HG03045 (cell line): ENCODE measurements around the gene VPS37B.

Experiments
- ATAC-seq: cut with Tn5 transposase; IDR thresholded peaks from one replicate; pipeline ENCODE4 v1.9.1; 2021; ENCODE audit warnings: mild to moderate bottlenecking, moderate library complexity; ENCODE audit not compliant: unreplicated experiment

Gene VPS37B

GRCh38 chr12:122855071-122855829 is 40.7 kb downstream of the VPS37B start:
- ATAC-seq = no peak

- ATAC-seq = no peak
These were observed 41.4 kb downstream of the VPS37B start for GRCh38 chr12:122854554-122854953.

GRCh38 chr12:122853582-122854245 is 42.2 kb downstream of the VPS37B start:
- ATAC-seq = no peak

- ATAC-seq = no peak
These were observed 43.3 kb downstream of the VPS37B start for GRCh38 chr12:122852336-122853275.

- ATAC-seq = no peak
These were observed 44.1 kb downstream of the VPS37B start for GRCh38 chr12:122851820-122852219.

GRCh38 chr12:122850695-122851350 is 45.1 kb downstream of the VPS37B start:
- ATAC-seq = no peak

- no peak for ATAC-seq
These were observed 45.9 kb downstream of the VPS37B start for GRCh38 chr12:122850048-122850445.

- ATAC-seq = no peak
These were observed 46.4 kb downstream of the VPS37B start for GRCh38 chr12:122849352-122850047.

- no peak for ATAC-seq
These were observed 47.2 kb downstream of the VPS37B start for GRCh38 chr12:122848471-122849351.

- ATAC-seq = no peak
These were observed 48.0 kb downstream of the VPS37B start for GRCh38 chr12:122847921-122848421.

GRCh38 chr12:122847516-122847836 is 48.4 kb downstream of the VPS37B start:
- ATAC-seq = no peak

GRCh38 chr12:122846622-122847515 is 49.1 kb downstream of the VPS37B start:
- no peak for ATAC-seq

- ATAC-seq = no peak
These were observed 49.9 kb downstream of the VPS37B start for GRCh38 chr12:122845865-122846621.

- no peak for ATAC-seq
These were observed 50.7 kb downstream of the VPS37B start for GRCh38 chr12:122845041-122845864.

- ATAC-seq = no peak
These were observed 51.5 kb downstream of the VPS37B start for GRCh38 chr12:122844366-122844971.

GRCh38 chr12:122843455-122843854 is 52.5 kb downstream of the VPS37B start:
- no peak for ATAC-seq
